Activated T-helper 1 cell treated with Interleukin-2 at 50 U/mL for 16 hours (primary cell): ENCODE results near the gene SPATA2L.

Experiments used
- DNase-seq: peaks from one replicate; pipeline ENCODE4 v3.0.0-alpha.2; 2020; ENCODE audit warnings: low read depth

The SPATA2L gene

DNA sequence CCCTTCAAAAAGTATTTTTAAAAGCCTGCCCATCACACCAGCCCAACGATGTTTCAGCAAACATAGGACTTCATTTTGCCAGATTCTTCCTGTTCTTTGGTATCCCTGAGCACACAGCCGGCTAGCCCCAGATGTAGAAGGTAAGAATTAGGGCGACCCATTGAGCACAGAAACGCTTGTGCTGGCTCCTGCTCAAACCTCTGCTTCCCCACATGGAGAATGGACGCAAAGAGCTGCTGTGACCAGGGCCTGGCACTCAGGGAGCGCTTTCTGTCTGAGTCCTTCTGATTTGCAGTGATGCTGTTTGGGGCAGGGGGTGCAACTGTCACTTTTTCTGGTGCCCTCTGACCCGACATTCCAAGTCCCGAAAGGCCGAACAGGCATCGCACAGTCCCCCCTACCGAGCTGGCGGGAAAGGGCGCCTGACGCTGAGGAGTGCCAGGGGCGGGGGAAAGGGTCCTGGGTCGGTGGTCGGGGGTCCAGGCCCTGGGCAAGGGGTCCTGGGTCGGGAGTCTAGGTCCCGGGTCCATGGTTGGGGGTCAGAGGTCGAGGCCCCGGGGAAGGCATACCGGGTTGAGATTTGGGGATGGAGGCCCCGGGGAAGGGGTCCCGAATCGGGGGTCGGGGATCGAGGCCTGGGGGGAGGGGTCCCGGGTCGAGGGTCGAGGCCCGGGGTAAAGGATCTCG lies 44.9 kb downstream of the SPATA2L start:
- no peak for DNase-seq

DNA sequence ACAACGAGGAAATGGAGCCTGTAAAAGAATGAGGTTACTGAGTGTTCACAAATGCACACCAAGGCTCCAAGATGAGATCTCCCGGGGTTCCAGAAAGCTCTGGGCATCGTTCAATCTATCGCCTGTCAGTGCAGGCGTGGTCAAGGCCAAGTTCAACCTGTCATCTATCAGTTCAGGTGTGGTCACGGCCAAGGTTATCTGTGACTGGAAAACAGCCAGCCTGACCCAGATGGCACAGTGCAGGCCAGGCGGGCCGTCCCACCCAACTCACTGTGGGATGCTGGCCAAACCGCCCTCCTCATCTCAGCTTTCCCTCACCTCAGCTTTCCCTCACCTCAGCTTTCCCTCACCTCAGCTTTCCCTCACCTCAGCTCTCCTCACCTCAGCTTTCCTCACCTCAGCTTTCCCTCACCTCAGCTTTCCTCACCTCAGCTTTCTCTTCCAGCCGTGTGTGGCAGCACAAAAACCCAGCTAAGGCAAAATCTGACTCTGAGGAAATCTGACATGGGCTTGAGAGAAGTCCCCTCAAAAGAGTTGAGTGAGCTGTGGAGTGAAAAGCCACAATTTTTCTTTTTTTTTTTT lies 46.4 kb downstream of the SPATA2L start:
- DNase-seq = no peak

DNA sequence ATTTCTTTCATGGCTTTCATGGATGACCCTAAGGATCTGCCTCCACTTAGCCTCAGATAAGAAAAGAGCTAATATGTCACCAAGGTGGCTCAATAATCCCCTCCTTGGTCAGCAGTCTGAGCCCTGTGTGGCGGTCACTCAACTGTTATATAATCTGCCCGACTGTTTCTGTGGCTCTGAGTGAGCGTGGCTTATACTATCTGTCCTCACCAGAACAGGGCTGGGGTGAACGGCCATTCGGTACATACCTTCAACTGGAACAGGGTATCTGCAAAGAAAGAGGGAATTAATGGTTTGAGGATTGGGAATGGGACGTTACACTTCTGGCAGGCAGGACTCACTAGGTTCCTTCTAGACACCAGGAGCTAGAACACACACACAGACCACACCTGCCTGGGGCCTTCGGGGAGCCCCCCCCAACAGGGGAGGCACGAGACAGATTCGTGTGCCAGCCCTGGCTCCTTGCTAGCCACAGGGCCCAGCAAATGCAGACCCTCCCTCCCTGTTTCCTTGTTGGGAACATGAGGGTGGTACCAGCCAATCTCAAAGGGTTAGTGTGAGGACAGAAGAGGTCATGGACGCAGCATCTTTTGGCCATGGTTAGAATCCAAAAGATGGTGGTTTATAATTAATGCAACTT lies 47.7 kb downstream of the SPATA2L start:
- DNase-seq = no peak

DNA sequence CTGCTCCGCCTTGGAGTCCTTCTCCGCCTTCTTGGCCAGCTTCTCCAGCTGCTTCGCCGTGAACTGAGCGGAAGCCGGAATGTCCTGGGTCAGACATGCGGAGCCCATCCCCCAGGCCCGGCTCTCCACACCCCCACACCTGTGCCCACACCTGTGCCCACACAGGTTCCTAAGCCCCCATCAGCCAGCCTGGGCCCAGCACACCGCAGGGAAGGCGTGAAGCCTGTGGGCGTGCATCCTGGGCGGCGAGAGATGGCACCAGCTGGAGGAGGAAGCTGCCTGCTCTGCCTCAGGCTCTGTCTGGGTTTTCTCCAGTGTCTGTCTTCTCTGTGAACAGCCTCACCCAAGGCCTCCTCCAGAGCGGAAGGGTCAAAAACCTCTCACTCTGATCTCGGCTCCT lies 49.9 kb downstream of the SPATA2L start:
- DNase-seq = no peak

DNA sequence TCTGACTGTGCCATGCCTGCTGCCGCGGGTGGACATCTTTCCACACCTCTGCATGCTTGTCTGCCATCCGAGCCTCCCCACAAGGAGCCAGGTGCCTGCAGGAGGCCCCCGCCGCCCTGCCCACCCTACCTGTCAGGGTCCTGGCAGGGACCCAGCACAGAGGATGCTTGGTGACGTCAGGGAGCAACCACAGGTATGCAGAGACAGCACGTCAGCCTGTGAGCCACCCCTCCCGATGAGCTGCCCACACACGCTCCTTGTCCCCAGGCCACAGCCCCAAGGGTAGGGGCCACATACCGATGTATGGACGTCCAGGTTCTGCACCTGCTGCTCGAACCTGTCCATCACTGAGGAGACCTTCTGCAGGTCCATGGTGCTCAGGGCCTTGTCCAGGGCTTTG lies 54.6 kb downstream of the SPATA2L start:
- no peak for DNase-seq
